ENCODE data around the gene SPSB3.
A peak's percentile ranks its signal among the peaks of the same experiment; 100 is the strongest.

SPSB3 gene

DNA sequence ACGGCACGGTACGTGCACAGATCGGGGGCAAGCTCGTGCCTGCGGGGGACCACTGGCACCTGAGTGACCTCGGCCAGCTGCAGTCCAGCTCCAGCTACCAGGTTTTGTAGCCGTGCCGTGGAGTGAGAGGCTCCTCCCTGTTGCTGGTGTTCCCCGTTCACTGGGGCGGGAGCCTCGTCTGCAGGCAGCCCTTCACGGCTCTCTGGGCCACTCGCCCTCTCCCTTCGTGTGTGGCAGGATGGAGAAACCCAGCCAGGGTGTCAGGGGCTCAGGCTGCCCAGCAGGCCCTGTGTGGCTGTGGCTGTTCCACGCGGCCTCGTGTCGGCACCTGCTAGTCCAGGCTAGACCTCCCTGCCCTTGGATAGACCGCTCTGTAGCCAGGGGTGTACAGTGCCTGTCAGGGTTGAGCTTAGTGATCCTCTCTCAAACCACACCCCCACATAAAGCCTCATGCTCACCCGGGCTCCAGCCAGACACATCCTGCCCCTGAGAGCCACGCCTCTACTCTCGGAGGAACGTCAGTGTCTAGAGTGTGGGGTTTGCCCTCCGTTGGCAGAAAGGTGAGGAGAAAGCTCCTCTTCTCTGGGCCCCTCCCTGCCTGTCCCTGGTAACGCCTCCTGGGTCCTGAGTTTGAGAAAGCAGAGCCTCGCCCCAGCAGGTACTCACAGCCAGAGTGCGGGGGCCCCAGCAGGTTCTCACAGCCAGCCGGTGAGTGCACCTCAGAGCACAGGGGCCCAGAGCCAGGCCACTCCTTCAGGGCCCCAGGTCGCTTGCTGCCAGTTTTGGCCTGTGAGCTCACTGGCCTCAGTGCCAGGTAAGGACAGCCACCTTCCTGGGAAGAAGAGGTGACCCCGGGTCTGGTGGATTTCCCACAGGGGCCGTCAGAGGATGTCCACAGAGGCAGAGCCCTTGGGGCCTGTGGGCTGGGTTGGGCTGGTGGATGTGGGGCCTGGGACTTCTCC is 38.7 kb downstream of the SPSB3 start:
- ChIA-PET POLR2A (interaction anchor here (0.5 kb wide), 1 partner anchor 38 kb away, joined by 3 read pairs; no protein-coding TSS in a partner anchor), CTCF (interaction anchor here (1.3 kb wide), 1 partner anchor 37 kb away, joined by 3 read pairs; the partner anchor contains the start of gene MAPK8IP3)

GRCh38 chr16:1741553-1742165 is 40.7 kb downstream of the SPSB3 start:
- Histone ChIP-seq H3K36me3 (ENCODE audit: control insufficient read depth in 2 of 2, insufficient read depth in 1 of 2, low read length in 2 of 2) (peaks cover 0 to 59% of the 10 kb centered on the region in 2 experiments; a peak in 1 of 3 replicates), H3K4me3 (ENCODE audit: low read depth, low read length) (no peak overlapping the region), H3K9me3 (ENCODE audit: control insufficient read depth, insufficient read depth, low read depth, low read length) (no peaks in the 10 kb centered on the region), H3K27ac (ENCODE audit: extremely low read depth, low read depth, low read length) (no peak overlapping the region), H3K4me1 (ENCODE audit: control insufficient read depth, insufficient read depth, low read length) (no peaks in the 10 kb centered on the region)
- ChIA-PET POLR2A (no interaction called here), CTCF (no interaction called here)
- TF ChIP-seq, protein P1, sequence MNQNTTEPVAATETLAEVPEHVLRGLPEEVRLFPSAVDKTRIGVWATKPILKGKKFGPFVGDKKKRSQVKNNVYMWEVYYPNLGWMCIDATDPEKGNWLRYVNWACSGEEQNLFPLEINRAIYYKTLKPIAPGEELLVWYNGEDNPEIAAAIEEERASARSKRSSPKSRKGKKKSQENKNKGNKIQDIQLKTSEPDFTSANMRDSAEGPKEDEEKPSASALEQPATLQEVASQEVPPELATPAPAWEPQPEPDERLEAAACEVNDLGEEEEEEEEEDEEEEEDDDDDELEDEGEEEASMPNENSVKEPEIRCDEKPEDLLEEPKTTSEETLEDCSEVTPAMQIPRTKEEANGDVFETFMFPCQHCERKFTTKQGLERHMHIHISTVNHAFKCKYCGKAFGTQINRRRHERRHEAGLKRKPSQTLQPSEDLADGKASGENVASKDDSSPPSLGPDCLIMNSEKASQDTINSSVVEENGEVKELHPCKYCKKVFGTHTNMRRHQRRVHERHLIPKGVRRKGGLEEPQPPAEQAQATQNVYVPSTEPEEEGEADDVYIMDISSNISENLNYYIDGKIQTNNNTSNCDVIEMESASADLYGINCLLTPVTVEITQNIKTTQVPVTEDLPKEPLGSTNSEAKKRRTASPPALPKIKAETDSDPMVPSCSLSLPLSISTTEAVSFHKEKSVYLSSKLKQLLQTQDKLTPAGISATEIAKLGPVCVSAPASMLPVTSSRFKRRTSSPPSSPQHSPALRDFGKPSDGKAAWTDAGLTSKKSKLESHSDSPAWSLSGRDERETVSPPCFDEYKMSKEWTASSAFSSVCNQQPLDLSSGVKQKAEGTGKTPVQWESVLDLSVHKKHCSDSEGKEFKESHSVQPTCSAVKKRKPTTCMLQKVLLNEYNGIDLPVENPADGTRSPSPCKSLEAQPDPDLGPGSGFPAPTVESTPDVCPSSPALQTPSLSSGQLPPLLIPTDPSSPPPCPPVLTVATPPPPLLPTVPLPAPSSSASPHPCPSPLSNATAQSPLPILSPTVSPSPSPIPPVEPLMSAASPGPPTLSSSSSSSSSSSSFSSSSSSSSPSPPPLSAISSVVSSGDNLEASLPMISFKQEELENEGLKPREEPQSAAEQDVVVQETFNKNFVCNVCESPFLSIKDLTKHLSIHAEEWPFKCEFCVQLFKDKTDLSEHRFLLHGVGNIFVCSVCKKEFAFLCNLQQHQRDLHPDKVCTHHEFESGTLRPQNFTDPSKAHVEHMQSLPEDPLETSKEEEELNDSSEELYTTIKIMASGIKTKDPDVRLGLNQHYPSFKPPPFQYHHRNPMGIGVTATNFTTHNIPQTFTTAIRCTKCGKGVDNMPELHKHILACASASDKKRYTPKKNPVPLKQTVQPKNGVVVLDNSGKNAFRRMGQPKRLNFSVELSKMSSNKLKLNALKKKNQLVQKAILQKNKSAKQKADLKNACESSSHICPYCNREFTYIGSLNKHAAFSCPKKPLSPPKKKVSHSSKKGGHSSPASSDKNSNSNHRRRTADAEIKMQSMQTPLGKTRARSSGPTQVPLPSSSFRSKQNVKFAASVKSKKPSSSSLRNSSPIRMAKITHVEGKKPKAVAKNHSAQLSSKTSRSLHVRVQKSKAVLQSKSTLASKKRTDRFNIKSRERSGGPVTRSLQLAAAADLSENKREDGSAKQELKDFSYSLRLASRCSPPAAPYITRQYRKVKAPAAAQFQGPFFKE (tag by site-specific recombination; IDR thresholded peaks at IDR 0.05; ENCODE audit: borderline replicate concordance) = no peak
- TF ChIP-seq ZNF670 (tag by site-specific recombination; IDR thresholded peaks at IDR 0.05; ENCODE audit: low read depth) = no peak
- no peak for TF ChIP-seq ZNF629 (tag by site-specific recombination; IDR thresholded peaks at IDR 0.05)
- no peak for TF ChIP-seq ZSCAN4 (tag by site-specific recombination; IDR thresholded peaks at IDR 0.05)
- TF ChIP-seq ZNF133 (tag by site-specific recombination; IDR thresholded peaks at IDR 0.05) = no peak
- no peak for TF ChIP-seq ZNF114 (tag by site-specific recombination; IDR thresholded peaks at IDR 0.05)
- no peak for TF ChIP-seq ZNF24 (tag by site-specific recombination; IDR thresholded peaks at IDR 0.05)
- TF ChIP-seq ELK4 (IDR thresholded peaks at IDR 0.05; ENCODE audit: borderline replicate concordance, low read depth, low read length) = no peak
- no peak for TF ChIP-seq EGR2 (tag by site-specific recombination; IDR thresholded peaks at IDR 0.05; ENCODE audit: low read depth)
- no peak for TF ChIP-seq ZNF596 (tag by site-specific recombination; IDR thresholded peaks at IDR 0.05)
- no peak for TF ChIP-seq ATF2 (tag by site-specific recombination; IDR thresholded peaks at IDR 0.05; ENCODE audit: low read depth)
- TF ChIP-seq ZBTB48 (tag by site-specific recombination; IDR thresholded peaks at IDR 0.05) = no peak
- no peak for TF ChIP-seq ZNF121 (tag by site-specific recombination; IDR thresholded peaks at IDR 0.05)
- TF ChIP-seq ZNF184 (tag by site-specific recombination; IDR thresholded peaks at IDR 0.05) = no peak
- TF ChIP-seq, protein P2, sequence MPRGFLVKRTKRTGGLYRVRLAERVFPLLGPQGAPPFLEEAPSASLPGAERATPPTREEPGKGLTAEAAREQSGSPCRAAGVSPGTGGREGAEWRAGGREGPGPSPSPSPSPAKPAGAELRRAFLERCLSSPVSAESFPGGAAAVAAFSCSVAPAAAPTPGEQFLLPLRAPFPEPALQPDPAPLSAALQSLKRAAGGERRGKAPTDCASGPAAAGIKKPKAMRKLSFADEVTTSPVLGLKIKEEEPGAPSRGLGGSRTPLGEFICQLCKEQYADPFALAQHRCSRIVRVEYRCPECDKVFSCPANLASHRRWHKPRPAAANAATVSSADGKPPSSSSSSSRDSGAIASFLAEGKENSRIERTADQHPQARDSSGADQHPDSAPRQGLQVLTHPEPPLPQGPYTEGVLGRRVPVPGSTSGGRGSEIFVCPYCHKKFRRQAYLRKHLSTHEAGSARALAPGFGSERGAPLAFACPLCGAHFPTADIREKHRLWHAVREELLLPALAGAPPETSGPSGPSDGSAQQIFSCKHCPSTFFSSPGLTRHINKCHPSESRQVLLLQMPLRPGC (tag by site-specific recombination; IDR thresholded peaks at IDR 0.05) = no peak
- TF ChIP-seq ZNF639 (tag by site-specific recombination; IDR thresholded peaks at IDR 0.05) = no peak

More for the DNA sequence above, 38.7 kb downstream of the SPSB3 start:
- H3K4me3 ChIP-seq (ENCODE audit: low read depth, low read length) = no peak overlapping the region
- no peak overlapping the region for H3K27ac ChIP-seq (ENCODE audit: extremely low read depth, low read depth, low read length)
- TF ChIP-seq ZNF768 (tag by site-specific recombination; IDR thresholded peaks at IDR 0.05) = no peak
- peak; percentile 48 for TF ChIP-seq ZIC2 (tag by site-specific recombination; IDR thresholded peaks at IDR 0.05)
- H3K9me3 ChIP-seq (ENCODE audit: control insufficient read depth, insufficient read depth, low read depth, low read length) = no peaks in the 10 kb centered on the region
- H3K36me3 ChIP-seq (ENCODE audit: control insufficient read depth in 2 of 2, insufficient read depth in 1 of 2, low read length in 2 of 2) = peaks cover 0 to 79% of the 10 kb centered on the region in 2 experiments; a peak in 1 of 3 replicates
- no peaks in the 10 kb centered on the region for H3K4me1 ChIP-seq (ENCODE audit: control insufficient read depth, insufficient read depth, low read length)
